Activated effector memory CD4-positive, alpha-beta T cell treated with anti-CD3 and anti-CD28 coated beads, Interleukin-2, amount 50 U/mL, for 16 hours (primary cell): ENCODE data around the gene C4BPA.

ENCODE experiments used
- DNase-seq: peaks from one replicate; pipeline ENCODE4 v3.0.0-alpha.2; 2020

The C4BPA gene

DNA sequence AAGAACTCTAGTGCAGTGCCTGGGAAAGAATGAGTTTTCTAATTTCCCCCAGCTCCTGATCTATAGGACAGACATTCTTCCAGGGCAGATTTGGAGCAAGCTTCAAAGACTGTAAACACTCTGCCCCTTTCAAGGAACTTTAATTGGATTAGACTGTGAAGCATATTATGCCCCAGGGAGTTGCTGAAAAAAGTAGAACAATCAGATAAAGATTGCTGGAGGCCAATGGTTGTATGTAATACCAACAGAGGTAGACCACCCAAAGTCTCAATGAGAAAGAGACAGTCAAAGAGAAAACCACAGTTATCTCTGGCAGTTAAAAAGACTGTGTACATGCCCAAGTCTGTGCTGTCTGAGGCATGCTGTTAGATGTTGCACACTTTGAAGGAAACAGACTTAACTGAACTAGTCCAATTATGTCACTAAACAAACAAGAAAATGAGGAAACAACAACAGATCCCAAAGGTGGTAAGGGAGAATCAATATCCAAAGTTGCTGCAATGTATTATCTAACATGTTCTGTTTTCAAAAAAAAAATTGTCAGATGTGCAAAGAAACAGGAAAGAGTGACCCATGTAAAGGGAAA lies 24.4 kb downstream of the C4BPA start:
- no peak for DNase-seq

DNA sequence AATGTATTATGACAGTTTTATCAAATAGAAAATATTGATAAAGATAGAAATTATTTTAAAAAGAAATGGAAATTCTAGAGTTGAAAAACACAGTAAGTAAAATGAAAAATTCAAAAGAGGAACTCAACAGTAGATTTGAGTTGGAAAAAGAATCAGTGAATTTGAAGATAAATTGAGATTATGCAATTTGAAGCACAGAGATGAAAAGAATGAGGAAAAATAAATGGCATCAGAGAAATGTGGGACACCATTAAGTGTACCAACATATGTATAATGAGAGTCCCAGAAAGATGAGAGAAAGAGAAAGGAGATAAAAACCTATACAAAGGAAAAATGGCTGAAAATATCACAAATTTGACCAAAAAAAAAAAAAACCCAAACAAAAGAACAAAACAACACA lies 25.0 kb downstream of the C4BPA start:
- DNase-seq, result no peak

DNA sequence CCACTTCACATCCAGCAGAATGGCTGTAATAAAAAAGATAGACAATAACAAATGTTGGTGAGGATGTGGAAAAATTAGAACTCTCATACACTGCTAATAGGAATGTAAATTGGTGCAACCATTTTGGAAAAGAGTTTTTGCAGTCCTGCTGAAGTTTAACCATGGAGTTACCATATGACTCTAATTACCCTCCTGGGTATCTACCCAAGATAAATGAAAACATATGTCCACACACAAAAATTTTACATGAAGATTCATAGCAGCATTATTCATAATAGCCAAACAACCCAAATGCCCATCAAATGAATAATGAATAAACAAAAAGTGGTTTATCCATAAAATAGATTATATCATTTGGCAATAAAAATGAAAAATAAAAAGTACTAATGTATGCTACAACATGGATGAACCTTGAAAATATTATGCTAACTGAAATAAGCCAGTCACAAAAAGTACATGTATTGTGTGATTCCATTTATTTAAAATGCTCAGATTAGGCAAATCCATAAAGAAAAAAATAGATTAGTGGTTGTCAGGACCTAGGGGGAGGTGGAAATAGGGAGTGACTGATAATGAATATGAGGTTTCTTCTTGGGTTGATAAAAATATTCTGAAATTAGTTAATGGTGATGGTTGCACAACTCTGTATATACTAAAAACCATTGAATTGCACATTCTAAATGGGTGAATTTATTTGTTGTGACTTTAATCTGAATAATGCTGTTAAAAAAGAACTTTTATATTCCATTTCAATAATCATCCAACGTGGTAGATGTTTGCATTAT lies 26.4 kb downstream of the C4BPA start:
- no peak for DNase-seq

DNA sequence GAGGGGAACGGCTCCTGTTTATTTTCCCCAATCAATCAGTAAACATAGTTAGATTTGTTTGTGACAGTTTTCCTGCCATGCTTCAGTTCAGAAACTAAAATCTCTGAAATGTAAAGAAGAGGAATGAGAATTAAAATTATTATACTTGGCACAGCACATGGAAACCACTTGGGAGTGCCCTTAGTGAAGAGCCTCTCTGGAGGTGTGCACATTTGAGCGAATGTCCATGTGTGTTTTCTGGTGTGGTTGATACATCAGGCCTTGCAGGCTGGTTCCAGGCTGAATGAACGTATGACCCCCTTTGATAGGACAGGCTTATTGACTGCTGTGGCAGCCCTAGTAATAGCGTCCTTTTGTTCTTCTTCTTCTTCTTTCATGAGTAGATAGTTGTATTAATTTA lies 27.1 kb downstream of the C4BPA start:
- DNase-seq, result no peak

DNA sequence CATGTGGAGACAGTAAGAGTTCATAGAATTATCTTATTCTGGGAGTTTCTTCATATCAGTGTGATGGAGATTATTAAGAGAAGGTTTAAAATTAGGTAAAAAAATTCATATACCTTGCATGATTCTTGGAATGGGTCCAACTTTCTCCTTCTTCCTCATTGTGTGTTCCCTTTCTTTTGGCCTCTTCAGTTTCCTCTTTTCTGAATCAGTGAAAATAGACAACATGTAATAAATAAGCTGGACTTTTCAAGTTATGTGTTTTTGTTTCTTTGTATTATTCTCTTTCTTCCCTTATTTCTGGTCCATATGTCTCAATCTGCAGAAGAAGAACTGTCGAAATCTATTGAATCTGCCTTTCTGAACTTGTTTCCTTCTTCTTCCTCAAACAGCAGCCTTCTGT lies 30.5 kb downstream of the C4BPA start:
- no peak for DNase-seq

DNA sequence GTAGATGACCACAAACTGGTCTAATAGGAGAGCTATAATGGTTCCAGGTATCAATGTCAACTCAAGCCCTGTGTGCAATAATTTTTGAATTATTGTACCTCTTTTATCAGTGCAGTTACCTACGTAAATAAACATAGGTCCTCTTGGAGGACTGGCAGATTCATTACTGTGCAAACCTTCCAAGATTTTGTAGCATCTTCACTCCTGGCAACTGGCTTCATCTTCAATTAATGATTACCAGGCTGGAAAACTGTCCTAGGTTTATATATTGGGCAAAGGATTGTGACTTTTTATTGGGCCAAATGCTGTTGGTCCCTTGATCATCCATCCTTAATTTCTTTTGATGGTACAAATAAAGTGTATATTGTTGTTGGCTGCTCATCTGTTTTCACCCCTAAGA lies 35.6 kb downstream of the C4BPA start:
- no peak for DNase-seq

DNA sequence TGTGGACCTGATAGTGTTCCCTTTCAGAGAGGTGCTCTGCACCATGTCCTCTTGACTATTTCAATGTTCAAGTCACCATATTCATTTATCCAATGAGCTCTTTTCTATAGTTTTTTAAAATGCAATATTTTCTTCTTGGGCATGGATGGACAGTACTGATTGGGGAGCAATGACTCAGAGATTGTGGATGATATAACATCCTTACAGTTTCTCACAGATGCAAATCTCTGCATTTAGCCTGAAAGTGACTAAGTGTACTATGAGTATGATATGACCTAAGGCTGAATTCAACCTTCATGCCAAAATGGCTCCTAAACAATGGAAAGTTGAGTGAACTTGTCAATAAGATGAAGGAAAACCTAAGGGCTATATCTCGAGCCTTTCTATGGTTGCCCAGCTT lies 36.5 kb downstream of the C4BPA start:
- no peak for DNase-seq

DNA sequence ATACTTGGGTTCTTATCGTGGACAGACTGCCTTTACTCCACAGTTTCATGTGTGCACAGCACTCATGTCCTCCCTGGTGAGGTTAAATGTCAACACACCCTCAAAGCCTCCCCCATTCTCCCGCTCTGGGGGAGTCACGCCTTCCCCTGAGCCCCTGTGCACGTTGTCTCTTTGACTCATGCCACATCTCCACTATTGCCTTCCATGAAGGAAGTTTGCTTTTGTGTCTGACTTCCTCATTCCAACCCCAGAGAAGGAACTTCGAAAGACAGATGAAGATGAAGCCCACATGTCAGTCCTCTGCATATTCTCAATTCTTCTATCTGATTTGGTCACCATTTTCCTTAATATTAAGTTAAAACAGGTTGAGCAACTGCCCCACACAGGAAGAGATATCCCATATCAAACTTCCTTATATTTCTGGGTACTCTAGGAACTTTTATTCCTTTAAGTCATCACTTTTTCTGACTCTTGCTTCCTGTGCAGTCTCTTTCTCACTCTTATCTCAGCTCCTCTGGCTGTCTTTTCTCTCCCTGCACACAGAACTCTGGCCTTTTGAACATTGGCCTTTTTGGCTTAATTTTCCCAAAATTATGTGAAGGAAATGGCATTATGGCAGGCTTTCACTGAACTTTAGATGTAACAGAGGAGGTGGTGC lies 41.5 kb downstream of the C4BPA start:
- DNase-seq, result no peak

DNA sequence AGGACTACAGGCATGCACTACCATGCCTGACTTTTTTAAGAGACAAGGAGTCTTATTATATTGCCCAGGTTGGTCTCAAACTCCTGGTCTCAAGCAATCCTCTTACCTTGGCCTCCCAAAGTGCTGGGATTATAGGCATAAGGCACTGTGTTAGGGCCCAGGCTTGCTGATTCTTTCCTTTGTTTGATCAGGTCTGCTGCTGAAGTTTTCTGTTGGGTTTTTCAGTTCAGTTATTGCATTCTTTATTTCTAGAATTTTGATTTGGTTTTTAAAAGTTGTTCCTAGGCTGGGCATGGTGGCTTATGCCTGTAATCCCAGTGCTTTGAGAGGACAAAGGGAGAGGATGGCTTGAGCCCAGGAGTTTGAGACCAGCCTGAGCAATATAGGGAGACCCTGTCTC lies 47.9 kb downstream of the C4BPA start:
- no peak for DNase-seq

DNA sequence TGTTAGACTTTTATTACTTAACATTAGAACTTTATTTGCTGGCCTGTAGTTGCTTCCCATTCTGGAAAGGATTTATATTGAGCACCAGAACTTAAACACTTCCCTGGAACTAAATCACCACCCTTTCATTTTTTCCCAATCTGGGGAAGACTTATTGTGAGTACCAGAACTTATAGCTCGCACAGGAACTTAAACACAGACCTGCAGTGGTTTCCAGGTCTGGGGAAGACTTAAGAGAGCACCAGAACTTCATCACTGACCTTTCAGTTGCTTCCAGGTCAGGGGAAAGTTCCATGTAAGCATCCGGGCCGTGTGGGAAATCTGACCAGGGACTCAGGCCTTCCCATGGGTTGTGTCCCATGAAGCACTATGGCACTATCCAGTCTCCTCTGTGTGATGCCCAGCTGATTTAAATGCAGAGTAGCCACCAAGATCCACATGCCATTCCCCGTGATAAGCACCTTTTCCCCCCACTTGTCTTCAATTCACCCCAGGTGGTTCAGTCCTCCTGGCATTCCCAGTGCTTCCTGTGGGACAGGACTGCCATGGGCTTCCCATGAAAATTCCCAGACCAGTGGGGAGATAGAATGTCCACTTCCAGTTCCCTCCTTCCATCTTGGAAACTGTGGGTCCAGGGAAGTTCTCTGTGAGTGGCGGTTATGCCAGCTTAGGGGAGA lies 48.9 kb downstream of the C4BPA start:
- DNase-seq, result no peak

DNA sequence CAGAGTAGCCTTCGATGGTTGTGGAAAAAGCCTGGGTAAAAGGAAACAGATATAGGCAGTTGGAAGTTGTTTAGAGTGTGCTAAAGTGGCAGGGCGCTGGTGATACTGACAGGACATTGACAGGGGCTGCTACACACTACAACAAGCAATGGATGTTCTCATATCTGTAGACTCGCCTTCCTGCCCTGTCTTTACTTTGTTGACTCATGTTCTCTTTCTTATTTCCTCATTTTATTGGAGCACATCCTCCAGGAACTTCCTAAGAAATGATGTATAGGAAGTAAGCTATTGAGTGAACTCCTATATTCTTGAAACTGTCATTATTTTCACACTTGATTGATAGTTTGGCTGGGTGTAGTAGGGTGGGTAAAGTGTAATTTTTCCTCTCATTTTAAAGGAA lies 51.0 kb downstream of the C4BPA start:
- no peak for DNase-seq

DNA sequence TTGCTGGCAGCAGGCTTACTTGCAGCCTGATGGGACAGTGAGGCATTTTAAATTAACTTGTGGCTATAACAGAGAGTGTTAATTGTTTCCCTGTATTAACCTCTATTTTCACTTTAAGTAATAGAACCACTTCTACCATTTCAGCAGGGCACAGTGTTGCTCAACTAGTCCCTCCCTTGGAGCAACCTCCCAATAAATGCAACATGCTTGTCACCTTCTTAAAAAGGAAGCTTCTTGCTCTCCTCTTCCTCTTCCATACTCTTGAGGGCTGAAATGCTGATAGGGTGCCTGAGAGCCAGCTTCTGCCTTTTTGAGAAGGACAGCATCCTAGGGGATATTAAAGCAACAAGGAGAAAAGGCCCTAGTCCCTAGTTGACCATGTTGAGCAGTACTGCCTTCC lies 52.1 kb downstream of the C4BPA start:
- no peak for DNase-seq

DNA sequence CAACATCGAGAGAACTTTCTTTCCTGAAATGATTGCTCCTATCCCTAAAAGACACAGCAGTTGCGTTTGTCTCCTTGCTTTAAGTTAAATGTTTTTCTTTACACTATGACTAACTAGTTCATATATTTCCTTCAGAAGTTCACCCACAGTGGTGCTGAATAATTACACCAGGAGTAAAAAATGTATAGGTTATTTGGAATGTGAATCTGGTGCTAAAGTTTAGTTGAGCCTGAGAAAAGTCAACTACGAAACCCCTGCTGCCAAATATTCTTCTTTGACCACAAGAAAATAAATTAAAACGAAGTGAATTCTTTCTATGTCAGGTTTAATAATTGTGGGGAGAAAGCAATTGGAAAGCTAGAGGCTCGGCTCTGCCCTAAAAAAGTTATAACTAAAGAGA lies 52.8 kb downstream of the C4BPA start:
- no peak for DNase-seq

DNA sequence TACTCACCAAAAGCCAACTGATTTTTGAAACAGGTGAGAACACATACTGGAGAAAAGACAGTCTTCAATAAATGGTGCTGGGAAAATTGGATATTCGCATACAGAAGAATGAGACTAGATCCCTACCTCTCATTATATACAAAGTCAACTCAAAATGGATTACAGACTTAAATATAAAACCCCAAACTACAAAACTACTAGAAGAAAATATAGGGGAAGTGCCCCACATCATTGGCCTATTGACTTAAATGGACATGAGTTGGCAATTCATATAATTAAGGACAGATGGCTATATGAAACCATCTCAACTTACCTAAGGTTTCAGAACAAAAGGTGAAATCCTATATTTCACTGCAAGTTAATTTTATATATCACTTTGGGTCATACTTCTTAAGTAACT lies 60.1 kb downstream of the C4BPA start:
- no peak for DNase-seq

DNA sequence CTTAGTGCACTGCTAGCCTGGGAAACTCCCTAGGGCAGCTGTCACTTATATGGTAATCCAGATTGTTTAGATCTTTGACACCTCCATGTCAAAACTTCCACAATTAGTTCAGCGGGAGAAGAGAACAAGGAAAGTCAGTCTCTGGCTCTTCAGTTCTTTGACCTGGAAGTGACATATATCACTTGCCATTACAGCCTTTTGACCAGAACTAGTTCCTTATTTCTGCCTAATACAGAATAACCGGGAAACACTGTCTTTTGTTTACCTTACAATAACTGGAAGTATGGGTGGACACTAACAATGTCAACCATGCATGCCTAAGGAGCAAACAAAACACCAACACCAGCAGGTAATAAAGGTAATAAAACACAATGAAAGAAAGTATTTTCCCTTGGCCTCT lies 68.3 kb downstream of the C4BPA start:
- no peak for DNase-seq

DNA sequence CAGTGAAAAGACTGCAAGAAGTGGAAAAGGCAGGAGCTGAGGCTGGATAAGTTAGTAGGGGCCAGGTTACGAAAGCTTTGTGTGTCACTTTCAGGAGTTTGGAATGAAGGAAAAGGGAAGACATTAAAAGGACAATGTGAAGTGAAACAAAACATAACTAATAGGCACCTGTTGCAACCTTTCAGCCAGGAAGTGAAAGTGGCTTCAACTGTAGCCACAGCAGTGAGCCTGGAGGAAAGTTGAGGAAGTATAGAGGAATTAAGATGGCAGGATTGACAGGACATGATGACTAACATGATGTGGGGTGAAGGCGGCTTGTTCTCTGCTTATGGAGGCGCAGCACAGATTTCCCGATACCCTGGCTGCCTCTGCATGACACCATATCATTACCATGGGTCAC lies 68.9 kb downstream of the C4BPA start:
- DNase-seq, result no peak

DNA sequence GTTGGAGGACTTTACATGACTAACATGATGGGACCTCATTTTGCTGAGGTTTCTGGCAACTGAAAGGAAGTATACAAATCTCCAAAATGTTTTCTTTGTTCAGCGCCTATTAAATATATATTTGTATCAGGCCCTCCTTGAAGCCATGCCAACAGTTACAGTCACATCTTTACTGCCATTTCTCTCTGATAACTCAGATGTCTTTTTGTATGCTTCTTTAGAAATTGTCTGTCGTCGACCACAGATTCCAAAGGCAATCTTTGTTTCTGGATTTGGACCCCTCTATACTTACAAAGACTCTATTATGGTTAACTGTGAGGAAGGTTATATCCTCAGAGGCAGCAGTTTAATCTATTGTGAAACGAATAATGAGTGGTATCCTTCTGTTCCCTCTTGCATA lies 69.4 kb downstream of the C4BPA start:
- no peak for DNase-seq

DNA sequence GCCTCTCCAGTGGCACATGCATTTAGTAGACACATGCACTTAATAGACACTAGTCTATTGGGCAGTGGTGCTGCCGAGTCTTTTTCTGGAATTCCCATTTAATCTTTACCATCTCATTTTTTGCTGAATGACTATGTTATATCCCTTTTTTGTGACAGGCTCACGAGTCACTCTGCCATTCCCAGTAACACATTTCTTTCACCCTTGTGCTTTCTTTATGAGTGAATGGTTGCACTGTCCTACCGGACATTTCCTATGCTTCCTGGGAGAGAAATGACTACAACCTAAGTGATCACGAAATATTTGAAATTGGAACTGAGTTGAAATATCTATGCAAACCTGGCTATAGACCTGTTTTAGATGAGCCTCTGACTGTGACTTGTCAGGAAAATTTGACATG lies 70.9 kb downstream of the C4BPA start:
- DNase-seq, result no peak

DNA sequence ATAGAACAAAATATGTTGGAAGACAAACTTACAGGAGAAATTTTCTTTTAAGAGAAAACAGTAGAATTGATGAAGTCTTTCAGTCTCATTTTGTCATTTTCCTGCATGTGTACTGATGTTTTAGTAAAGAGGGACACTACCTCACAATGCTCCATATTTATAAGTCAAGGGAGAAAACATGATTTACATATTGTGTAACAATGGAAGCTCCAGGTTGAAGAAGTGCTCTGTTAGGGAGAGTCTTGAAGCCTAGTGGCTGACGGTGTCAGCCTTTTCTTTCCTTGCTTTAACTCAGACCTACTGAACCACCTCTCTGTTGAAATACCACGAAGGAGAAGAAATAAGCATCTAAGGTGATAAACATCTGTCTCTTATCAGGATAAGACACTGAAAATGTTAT lies 75.0 kb downstream of the C4BPA start:
- no peak for DNase-seq

DNA sequence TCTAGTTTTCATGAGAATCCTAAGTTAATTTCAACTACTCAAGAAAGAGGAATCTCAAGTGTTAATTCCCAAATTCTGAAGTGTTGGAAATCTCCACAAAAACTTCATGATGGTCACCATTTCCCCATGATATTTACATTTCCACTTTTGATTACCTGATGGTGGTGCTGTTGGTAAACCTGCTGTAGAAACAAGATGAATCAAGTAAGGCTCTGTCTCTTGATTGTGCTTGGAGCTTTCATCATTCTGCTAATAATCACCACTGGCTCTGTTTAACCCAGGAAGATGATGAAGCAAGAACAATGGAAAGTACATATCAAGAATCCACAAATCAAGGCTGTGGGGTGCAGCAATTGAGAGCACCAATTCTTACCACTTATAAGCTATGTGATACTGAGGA lies 77.8 kb downstream of the C4BPA start:
- DNase-seq, result no peak

DNA sequence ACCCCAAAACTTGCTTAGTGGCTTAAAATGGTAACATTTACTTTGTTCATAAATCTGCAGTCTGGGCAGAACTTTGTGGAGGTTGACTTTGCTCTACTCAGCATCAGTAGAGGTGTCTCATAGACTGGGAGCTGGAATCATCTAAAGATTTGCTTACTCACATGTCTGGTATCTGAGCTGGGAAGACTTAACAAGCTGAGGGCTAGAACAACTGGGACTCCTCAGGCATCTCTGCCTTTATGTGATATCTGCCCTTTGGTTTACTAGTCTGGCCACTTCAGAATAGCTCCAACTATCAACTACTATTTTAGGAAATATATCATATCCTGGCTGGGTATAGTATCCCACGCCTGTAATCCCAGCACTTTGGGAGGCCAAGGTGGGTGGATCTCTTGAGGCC lies 82.5 kb downstream of the C4BPA start:
- no peak for DNase-seq

DNA sequence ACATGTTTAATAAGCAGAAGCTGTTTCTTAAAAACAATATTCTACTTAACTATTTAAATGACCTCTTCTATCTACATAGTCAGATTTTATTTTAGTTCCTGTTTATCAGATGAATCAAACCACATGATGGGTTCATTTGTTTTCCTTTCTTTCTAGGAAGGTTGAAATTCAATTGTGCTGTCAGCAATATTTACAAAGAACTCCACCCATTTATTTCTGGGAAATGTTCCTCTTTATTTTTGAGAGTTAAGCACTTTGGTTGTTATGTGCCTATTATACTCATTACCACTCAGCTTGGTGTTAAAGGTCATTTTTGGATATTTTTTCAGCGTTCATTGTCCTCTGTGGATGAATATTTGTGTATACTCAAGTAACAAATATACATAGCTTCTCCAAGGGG lies 84.9 kb downstream of the C4BPA start:
- DNase-seq, result no peak

DNA sequence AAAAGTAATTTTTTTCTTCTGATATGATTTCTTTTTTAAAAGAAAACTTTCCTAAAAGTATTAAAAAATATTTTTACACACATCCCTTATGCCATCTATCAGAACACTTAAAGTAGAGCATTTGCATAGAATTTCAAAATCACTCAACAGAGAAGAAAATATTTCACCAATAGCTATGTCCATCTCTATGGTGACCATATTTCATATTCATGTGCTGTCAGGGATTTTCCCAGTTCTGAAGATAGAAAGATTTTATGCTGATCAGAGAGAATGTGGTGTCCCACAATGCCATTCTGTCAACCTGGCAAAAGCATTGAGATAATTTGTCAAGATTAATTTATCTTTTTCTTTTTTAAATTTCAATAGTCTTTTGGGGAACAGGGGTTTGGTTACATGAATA lies 87.0 kb downstream of the C4BPA start:
- DNase-seq, result no peak

DNA sequence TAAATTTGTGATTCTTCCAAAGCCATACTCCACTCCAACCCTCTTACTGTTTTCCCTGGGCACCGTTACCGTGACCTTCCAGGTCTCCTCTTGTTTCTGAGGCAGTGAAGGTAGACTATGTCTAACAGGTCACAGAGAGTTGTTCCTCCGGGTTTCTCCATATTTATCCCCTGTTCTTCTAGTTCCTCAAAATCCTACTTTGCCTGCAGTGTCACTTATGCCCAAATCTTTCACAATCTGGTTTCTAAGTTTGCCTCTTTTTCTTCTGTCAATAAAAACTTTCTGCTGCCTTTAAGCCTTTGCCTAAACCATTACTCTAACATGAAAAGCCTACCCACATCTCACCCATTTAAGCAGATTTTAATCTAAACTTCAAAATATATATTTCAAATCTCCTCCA lies 87.7 kb downstream of the C4BPA start:
- no peak for DNase-seq
